ENCODE data around the gene RAB3C. TPM values are rescaled to one million over a fixed set of nuclear protein-coding genes. Genes with fewer than 3 reads are reported as not detected.
"Not testable (repeated sequence)": the region's sequence is repeated elsewhere in the genome, so short reads cannot be mapped to it uniquely, and the experiment has no call there.

RAB3C gene
- total RNA-seq, 1 donor from 2014 or later: 3.8 TPM

- no peak overlapping the region for H3K4me3 Mint-ChIP-seq
- Histone ChIP-seq H3K27me3 (no peaks in the 10 kb centered on the region), H3K4me1 (no peaks in the 10 kb centered on the region), H4K20me1 (ENCODE audit: low read depth) (no peaks in the 10 kb centered on the region), H3K27ac (no peak overlapping the region), H3K9ac (no peak overlapping the region), H3K4me2 (no peak overlapping the region), H3K79me2 (ENCODE audit: low read depth) (no peaks in the 10 kb centered on the region), H2AFZ (replicated peaks) (no peak overlapping the region), H3K9me3 (ENCODE audit: low read depth) (no peaks in the 10 kb centered on the region), H3K36me3 (no peaks in the 10 kb centered on the region), H3K4me3 (no peak overlapping the region), H3F3A (ENCODE audit: low read depth) (no peaks in the 10 kb centered on the region)
- peaks cover 10% of the 10 kb centered on the region for H3K9me3 Mint-ChIP-seq
- no peaks in the 10 kb centered on the region for H3K36me3 Mint-ChIP-seq
- TF ChIP-seq CTCF (IDR thresholded peaks at IDR 0.05) (no peak), EZH2phosphoT487 (IDR thresholded peaks at IDR 0.05) (no peak), EZH2 (IDR thresholded peaks at IDR 0.05) (no peak)
- DNase-seq (ENCODE audit: low spot score): no peak
- H3K27ac Mint-ChIP-seq: peak overlapping the region; percentile 25
- H3K4me1 Mint-ChIP-seq: no peaks in the 10 kb centered on the region
- H3K27me3 Mint-ChIP-seq (ENCODE audit: insufficient read depth, low read depth): no peaks in the 10 kb centered on the region
Measured at GRCh38 chr5:58565033-58565432, 17.8 kb upstream of the RAB3C start.

GRCh38 chr5:58571501-58571900 is 11.4 kb upstream of the RAB3C start:
- Histone ChIP-seq H3K4me3 (no peak overlapping the region), H3K27me3 (no peaks in the 10 kb centered on the region), H4K20me1 (ENCODE audit: low read depth) (no peaks in the 10 kb centered on the region), H2AFZ (replicated peaks) (no peak overlapping the region), H3K9ac (no peak overlapping the region), H3K4me1 (no peaks in the 10 kb centered on the region), H3K36me3 (no peaks in the 10 kb centered on the region), H3K27ac (no peak overlapping the region), H3K9me3 (ENCODE audit: low read depth) (no peaks in the 10 kb centered on the region), H3K79me2 (ENCODE audit: low read depth) (no peaks in the 10 kb centered on the region), H3F3A (ENCODE audit: low read depth) (no peaks in the 10 kb centered on the region), H3K4me2 (no peak overlapping the region)
- TF ChIP-seq EZH2 (IDR thresholded peaks at IDR 0.05) (no peak), CTCF (IDR thresholded peaks at IDR 0.05) (no peak), EZH2phosphoT487 (IDR thresholded peaks at IDR 0.05) (no peak)
- no peak overlapping the region for H3K4me3 Mint-ChIP-seq
- no peaks in the 10 kb centered on the region for H3K4me1 Mint-ChIP-seq
- no peaks in the 10 kb centered on the region for H3K36me3 Mint-ChIP-seq
- no peaks in the 10 kb centered on the region for H3K27me3 Mint-ChIP-seq (ENCODE audit: insufficient read depth, low read depth)
- peaks cover 7% of the 10 kb centered on the region for H3K9me3 Mint-ChIP-seq
- DNase-seq (ENCODE audit: low spot score): no peak
- no peak overlapping the region for H3K27ac Mint-ChIP-seq

- H4K20me1 ChIP-seq (ENCODE audit: low read depth); H2AFZ ChIP-seq (replicated peaks); H3K27ac ChIP-seq; H3K4me2 ChIP-seq; H3K36me3 Mint-ChIP-seq; H3K4me1 ChIP-seq; DNase-seq (ENCODE audit: low spot score); H3K27me3 Mint-ChIP-seq (ENCODE audit: insufficient read depth, low read depth); H3K4me3 ChIP-seq; H3K9ac ChIP-seq; H3K4me3 Mint-ChIP-seq; H3K9me3 Mint-ChIP-seq; H3K79me2 ChIP-seq (ENCODE audit: low read depth); H3K36me3 ChIP-seq; H3K4me1 Mint-ChIP-seq; H3K27ac Mint-ChIP-seq; H3F3A ChIP-seq (ENCODE audit: low read depth); H3K27me3 ChIP-seq; H3K9me3 ChIP-seq (ENCODE audit: low read depth): not testable (repeated sequence)
Measured at GRCh38 chr5:58572973-58573372, 9.9 kb upstream of the RAB3C start.

- H3K4me3 Mint-ChIP-seq: no peak overlapping the region
- H3F3A ChIP-seq (ENCODE audit: low read depth): peaks cover 16% of the 10 kb centered on the region
- TF ChIP-seq CTCF (IDR thresholded peaks at IDR 0.05): no peak
- no peak for TF ChIP-seq EZH2phosphoT487 (IDR thresholded peaks at IDR 0.05)
- TF ChIP-seq EZH2 (IDR thresholded peaks at IDR 0.05): no peak
- H3K27ac ChIP-seq: no peak overlapping the region
- H3K4me3 ChIP-seq: no peak overlapping the region
- H3K27me3 Mint-ChIP-seq (ENCODE audit: insufficient read depth, low read depth): peaks cover 6% of the 10 kb centered on the region
- no peak overlapping the region for H2AFZ ChIP-seq (replicated peaks)
- H3K36me3 ChIP-seq: no peaks in the 10 kb centered on the region
- no peaks in the 10 kb centered on the region for H3K9me3 ChIP-seq (ENCODE audit: low read depth)
- no peak for DNase-seq (ENCODE audit: low spot score)
- H3K4me1 ChIP-seq: no peaks in the 10 kb centered on the region
- no peaks in the 10 kb centered on the region for H3K9me3 Mint-ChIP-seq
- H3K79me2 ChIP-seq (ENCODE audit: low read depth): no peaks in the 10 kb centered on the region
- H3K4me1 Mint-ChIP-seq: peaks cover 13% of the 10 kb centered on the region
- H3K4me2 ChIP-seq: no peak overlapping the region
- H3K27me3 ChIP-seq: peaks cover 38% of the 10 kb centered on the region
- H3K36me3 Mint-ChIP-seq: no peaks in the 10 kb centered on the region
- H3K9ac ChIP-seq: no peak overlapping the region
- no peak overlapping the region for H3K27ac Mint-ChIP-seq
- H4K20me1 ChIP-seq (ENCODE audit: low read depth): no peaks in the 10 kb centered on the region
Measured at GRCh38 chr5:58579781-58580180, 3.1 kb upstream of the RAB3C start.

Data from neural progenitor cell (in vitro differentiated cells).